Measurements from ENCODE around the gene TMEM87B.

Gene TMEM87B

GRCh38 chr2:112152476-112153178 lies 97.6 kb downstream of the TMEM87B start:
- DNase-seq, result no peak

GRCh38 chr2:112153179-112153490 lies 98.1 kb downstream of the TMEM87B start:
- no peak for DNase-seq

DNA sequence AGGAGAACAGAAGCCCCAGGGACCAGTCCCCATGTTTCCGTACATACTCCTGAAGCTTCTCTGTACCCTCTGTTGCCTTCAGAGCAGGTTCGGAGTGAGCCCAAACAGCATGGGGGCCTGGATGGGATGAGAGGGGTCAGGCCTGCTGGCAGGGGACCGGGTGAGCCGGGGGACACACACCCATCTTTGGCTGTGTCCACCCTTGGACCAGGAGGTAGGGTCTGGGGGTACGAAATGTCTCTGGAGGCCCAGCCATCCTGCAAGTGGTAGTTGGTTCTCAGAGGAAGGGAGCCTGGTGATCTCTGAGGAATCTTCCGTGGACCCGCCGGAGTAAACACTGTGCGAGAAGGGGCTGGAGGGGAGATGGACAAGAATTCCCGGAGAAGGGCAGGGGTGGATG lies 98.4 kb downstream of the TMEM87B start:
- DNase-seq, result no peak

GRCh38 chr2:112154246-112155117 lies 99.4 kb downstream of the TMEM87B start:
- no peak for DNase-seq

DNA sequence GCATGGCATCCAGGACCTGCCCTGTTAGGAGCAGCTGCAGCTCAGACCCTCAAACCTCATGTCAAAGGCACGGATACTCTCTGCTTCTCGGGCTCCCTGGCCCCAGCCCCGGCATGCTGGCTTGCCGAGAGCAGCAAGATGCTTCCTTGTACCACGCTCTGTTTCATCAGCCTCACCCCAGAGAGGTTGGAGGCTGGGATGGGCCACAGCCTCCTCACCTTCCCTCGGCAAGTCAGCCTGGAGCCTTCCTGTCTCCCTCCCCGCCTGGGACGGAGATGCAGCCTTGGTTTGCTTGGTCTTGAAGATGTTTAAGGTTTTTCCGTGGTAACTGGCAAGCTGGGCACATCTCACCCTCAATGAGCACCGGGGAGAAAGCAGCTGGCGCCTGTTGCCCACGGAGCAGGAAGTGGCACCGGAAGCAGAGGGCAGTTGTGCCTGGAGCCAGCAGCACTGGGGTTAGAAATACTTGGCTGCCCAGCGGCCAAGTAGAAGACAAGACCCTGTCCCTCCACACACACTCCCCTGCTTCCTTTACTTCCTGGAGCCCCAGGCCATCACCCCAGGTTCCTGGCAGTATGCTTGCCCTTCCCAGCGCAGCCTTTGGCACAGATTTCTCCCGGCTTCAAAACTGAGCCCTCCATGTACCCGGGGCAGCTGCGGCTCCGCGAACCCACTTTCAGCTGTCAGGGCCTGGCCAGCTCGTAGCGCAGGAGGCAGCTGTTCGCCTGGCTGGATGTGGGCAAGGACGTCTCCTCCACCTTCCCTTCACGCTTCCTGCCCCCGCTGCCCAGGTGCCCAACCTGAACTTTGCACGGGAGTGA lies 100.5 kb downstream of the TMEM87B start:
- no peak for DNase-seq

- DNase-seq, result no peak
Observed at GRCh38 chr2:112156152-112156986, 101.3 kb downstream of the TMEM87B start.

GRCh38 chr2:112157472-112157871 lies 102.4 kb downstream of the TMEM87B start:
- no peak for DNase-seq

- no peak for DNase-seq
Observed at GRCh38 chr2:112159454-112159921, 104.4 kb downstream of the TMEM87B start.

- no peak for DNase-seq
Observed at GRCh38 chr2:112160283-112161250, 105.5 kb downstream of the TMEM87B start.

GRCh38 chr2:112161431-112162145 lies 106.5 kb downstream of the TMEM87B start:
- no peak for DNase-seq

DNA sequence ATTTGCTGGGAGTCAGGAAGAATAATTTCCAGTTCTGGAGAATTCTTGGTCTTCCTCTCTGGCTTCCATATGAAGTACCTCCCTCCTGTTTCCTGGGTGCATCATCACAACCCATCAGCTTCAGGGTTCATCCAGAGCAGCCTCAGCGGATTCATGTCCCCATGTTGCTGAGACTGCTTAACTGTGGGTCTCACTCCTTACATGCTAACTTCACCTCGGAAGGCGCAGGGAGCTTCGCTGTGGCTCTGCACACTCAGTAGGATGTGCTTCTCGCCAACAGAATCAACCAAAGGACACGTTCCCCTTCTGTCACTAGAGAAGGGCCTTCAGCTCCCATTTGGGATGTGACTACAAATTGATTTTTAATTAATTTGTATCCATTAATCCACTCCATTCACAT lies 107.3 kb downstream of the TMEM87B start:
- no peak for DNase-seq

- DNase-seq, result no peak
Observed at GRCh38 chr2:112162956-112163355, 107.9 kb downstream of the TMEM87B start.

DNA sequence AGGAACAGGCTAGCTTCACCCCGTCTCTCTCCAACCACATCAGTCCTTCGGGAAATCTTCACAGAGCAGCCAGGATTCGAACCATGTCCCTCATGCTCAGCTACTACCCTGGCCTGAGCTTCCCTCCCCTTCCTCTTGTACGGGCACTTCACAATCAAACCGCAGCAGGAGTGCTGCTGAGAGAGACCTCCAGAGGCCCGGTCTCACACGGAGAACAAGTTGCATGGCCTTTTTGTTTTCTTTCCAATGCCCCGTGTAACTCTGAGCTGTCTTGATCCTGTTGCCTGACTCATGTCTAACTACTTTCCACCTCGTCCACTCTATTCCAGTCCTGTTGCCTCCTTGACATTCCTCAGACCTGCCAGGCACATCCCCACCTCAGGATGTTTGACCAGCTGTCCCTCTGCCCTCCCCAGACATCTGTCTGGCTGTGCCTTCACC lies 108.5 kb downstream of the TMEM87B start:
- DNase-seq, result no peak

- no peak for DNase-seq
Observed at GRCh38 chr2:112164876-112165275, 109.8 kb downstream of the TMEM87B start.

DNA sequence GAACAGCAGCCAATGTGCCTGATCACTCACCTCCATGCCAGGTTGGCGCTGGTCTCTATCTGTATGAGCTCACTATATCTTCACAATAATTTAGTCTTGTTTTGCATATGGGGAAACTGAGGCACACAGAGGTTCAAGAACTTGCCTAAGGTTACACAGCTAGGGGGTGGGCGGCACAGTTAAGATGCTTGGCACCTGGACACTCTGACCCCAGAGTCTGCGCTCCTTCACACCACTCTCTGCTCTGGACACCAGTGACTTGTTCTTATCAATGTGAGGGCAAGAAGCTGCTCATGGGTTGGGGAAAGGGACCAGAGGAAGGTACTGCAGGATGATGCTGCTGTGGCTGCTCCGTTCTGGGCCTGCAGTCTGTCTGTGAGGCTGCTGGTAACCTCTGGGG lies 110.2 kb downstream of the TMEM87B start:
- no peak for DNase-seq

- DNase-seq, result no peak
Observed at GRCh38 chr2:112166806-112167499, 111.9 kb downstream of the TMEM87B start.

DNA sequence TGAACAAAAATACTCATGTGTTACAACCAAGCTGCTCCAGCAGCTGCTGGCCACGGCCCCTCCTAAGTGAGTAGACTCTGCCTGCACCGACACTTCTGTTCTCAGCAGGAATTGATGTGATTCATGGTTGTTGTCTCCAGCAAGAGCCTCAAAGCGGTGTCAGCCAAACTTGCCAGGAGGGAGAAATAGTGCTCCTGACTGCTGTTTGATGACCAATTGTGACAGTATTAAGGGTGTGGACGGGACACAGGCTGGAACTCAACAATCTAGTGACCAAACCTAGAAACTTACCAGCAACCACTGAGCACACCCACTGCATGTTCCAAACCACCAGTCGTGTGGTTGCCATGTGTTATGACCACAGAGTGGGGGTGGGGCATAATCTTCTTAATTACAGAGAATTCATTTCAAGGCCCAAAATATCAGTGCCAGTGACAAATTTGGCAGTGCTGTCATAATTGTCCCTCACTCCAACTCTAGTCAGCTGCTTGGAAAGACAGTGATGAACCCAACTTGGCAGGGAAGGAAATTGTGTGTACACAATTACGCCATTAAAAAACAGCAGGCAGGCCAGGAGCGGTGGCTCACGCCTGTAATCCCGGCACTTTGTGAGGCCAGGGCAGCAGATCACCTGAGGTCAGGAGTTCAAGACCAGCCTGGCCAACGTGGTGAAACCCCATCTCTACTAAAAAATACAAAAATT lies 113.5 kb downstream of the TMEM87B start:
- DNase-seq, result no peak
